Umbilical cord (tissue), 2 donors: ENCODE results near the gene RYR1. TPM values are rescaled to one million over a fixed set of nuclear protein-coding genes. Genes with fewer than 3 reads are reported as not detected.
"Not testable (repeated sequence)": the region's sequence is repeated elsewhere in the genome, so short reads cannot be mapped to it uniquely, and the experiment has no call there.

ENCODE experiments used
- DNase-seq: peaks from one replicate; pipeline ENCODE4 v3.0.0-alpha.2; 2015; ENCODE audit warnings: low spot score
- total RNA-seq: library from RNA; depleted of rRNA; stranded (reverse); fragments of >200 nt; gene quantifications from one replicate; pipeline ENCODE4 v1.2.3, GENCODE V29; 2014; ENCODE audit warnings: low replicate concordance; ENCODE audit not compliant: insufficient read depth

The RYR1 gene
- total RNA-seq, 1 donor from 2014 or later: 1.4 TPM

DNA sequence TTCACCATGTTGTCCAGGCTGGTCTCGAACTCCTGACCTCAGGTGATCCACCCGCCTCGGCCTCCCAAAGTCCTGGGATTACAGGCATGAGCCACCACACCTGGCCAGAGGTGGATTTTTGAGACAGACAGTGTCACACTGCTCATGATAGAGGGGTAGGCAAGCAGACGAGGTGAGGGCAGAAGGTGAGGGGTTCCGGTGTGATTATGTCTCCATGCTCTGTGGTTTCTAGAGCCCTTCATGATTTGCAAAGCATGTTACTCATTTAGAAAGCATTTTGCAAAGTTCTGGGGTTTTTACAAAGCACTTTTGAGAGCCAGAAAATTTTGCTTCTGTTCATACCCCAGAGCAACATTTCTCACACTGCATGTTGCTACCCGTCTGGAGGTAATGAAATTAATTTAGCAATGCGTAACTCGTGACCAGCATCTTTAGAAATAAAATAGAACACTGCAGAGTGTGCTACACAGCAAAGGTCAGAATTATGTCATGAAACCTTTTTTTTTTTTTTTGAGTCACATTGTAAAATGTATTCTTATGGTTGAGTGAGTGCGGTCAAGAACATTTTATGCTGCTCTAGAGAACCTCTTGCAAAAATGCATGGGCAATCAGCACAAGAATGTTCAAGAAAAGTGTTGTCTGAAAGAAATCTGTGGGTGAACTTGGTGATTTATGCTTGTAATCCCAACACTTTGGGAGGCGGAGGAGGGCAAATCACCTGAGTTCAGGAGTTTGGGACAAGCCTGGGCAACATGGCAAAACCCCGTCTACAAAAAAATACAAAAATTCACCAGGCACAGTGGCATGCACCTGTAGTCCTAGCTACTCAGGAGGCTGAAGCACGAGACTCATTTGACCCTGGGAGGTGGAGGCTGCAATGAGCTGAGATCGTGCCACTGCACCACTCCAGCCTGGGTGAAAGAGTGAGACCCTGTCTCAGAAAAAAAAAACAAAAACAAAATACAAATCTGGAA is 126.2 kb downstream of the RYR1 start:
- DNase-seq: peak; percentile 50

DNA sequence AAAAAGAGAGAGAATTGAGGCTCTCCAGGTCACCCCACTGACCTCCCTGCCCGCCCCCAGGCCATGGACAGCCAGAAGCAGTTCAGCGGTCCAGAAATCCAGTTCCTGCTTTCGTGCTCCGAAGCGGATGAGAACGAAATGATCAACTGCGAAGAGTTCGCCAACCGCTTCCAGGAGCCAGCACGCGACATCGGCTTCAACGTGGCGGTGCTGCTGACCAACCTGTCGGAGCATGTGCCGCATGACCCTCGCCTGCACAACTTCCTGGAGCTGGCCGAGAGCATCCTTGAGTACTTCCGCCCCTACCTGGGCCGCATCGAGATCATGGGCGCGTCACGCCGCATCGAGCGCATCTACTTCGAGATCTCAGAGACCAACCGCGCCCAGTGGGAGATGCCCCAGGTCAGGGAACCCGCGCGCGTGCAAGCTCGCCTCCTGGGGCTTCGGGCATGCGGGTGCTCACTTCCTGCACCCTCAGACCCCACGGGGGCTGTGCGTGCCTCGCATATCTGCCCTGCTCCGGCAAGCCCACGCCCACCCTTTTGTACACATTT is 127.6 kb downstream of the RYR1 start:
- no peak for DNase-seq

DNA sequence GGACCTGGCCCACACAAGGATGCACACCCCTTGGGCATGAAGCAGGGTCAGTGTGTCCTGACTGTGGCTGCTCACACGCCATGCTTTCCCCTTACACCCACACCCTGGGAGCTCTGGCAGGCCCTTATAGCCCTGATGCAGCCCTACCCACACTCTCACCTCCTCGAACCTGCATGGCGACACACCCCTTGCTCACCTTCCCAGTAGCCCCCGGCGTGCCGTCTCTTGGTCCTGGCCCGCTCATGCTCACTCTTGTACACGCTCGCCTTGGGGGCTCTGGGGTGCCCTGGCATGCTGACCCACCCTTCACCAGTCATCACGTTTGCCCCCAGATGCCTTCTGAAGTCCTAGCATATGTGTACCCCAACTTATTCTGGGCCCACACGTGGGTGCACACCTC is 128.2 kb downstream of the RYR1 start:
- no peak for DNase-seq

DNA sequence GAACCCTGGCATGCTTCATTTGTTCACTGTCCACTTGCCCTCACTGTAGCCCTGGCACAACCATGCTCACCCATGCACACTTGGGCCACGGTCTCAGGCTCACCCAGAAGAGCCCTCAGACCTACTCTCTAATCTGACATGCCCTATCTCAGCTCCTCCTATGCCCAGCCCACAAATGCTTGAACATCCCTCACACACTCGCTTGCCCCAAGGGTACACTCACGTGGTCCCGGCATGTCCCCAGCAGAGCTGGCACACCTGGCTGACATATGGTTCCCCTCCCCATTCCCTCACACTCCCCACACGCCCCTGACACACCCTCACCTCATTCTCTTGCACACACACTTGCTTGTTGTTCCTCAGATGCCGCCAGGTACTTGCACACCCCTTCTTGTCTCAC is 128.6 kb downstream of the RYR1 start:
- no peak for DNase-seq

DNA sequence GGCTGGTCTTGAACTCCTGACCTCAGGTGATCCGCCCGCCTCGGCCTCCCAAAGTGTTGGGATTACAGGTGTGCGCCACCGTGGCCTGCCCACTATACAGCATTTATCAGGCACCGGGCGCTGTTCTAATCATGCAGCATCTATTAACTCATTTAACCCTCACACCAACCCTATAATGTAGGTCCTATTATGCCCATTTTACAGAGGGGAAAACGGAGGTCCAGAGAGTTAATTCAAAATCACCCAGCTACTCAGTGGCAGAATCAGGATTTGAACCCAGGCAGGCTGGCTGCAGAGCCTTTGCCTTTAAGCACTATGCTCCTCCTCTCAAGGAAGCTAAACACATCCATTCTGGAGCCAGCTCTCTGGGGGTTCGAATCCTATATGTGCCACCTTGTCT is 130.0 kb downstream of the RYR1 start:
- DNase-seq: no peak

DNA sequence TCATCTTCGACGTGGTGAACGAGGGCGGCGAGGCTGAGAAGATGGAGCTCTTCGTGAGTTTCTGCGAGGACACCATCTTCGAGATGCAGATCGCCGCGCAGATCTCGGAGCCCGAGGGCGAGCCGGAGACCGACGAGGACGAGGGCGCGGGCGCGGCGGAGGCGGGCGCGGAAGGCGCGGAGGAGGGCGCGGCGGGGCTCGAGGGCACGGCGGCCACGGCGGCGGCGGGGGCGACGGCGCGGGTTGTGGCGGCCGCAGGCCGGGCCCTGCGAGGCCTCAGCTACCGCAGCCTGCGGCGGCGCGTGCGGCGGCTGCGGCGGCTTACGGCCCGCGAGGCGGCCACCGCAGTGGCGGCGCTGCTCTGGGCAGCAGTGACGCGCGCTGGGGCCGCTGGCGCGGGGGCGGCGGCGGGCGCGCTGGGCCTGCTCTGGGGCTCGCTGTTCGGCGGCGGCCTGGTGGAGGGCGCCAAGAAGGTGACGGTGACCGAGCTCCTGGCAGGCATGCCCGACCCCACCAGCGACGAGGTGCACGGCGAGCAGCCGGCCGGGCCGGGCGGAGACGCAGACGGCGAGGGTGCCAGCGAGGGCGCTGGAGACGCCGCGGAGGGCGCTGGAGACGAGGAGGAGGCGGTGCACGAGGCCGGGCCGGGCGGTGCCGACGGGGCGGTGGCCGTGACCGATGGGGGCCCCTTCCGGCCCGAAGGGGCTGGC is 131.6 kb downstream of the RYR1 start:
- no peak for DNase-seq

DNA sequence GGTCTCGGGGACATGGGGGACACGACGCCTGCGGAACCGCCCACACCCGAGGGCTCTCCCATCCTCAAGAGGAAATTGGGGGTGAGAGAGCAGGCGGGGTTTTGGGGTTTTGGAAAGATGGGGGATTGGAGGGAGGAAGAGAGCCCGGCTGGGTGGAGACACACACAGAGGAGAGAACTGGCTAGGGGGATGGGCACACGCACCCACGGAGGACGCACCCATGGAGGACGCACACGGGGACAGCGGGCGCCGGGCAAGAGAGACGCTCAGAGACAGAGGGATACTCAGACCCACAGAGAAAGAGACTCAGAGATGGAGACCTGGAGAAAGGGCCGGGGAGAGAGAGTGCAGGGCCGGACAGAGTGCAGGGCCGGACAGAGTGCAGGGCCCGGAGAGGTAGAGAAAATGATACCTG is 132.2 kb downstream of the RYR1 start:
- DNase-seq: no peak

DNA sequence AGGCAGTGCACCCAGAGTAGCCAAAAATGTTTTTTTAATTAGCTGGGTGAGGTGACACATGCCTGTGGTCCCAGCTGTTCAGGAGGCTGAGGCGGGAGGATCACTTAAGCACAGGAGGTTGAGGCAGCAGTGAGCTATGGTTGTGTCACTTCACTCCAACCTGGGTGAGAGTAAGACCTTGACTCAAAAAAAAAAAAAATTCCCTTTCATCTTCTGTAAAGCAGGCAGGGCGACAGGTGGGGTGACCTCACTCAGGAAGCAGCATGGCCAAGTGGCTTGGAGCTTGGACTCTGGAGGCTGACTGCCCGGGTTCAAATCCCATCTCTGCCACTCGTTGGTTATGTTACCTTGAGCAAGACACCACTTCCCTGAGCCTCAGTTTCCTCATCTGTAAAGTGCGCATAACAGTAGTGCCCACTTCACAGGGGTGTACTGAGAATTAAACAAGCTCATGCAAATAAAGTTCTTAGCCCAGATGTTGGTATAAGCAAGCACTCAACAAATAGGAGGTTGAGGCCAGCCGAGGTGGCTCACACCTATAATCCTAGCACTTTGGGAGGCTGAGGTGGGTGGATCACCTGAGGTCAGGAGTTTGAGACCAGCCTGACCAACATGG is 136.0 kb downstream of the RYR1 start:
- no peak for DNase-seq

DNA sequence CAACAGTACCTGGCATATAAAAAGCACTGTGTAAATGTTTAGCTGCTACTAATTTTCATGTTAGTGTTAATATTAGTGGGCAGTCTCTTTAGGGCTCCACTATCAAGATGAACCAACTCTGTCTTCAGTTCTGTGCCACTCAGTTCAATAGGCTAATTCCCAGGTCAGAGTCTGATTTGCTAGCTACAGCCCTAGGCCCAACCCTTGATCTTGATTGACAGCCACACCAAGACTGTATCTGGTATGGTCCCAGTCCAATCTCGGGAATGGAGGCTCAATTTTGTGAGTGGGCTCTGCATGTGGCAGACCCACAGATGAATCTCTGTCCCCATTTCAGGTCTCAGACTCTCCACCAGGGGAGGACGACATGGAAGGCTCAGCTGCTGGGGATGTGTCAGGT is 138.2 kb downstream of the RYR1 start:
- DNase-seq: no peak

DNA sequence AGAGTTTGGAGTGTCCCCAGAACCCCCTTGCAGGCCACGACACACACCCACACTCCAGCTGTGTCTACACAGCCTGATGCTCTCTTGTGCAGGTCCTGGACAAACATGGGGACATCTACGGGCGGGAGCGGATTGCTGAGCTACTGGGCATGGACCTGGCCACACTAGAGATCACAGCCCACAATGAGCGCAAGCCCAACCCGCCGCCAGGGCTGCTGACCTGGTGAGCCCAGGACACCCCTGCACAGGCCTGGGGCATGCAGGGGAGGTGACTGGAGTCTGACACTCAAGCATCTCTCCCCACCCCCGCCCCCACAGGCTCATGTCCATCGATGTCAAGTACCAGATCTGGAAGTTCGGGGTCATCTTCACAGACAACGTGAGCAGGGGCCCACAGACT is 144.3 kb downstream of the RYR1 start:
- DNase-seq: no peak

DNA sequence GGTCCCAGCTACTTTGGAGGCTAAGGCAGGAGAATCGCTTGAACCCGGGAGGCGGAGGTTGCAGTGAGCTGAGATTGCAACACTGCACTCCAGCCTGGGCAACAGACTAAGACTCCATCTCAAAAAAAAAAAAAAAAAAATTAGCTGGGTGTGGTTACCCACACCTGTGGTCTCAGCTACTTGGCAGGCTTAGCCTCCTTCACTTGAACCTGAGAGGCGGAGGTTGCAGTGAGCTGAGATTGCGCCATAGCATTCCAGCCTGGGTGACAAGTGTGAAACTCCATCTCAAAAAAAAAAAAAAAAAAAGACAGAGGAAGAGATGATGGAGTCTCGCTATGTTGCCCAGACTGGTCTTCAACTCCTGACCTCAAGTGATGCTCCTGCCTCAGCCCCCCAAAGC is 145.8 kb downstream of the RYR1 start:
- DNase-seq: not testable (repeated sequence)

DNA sequence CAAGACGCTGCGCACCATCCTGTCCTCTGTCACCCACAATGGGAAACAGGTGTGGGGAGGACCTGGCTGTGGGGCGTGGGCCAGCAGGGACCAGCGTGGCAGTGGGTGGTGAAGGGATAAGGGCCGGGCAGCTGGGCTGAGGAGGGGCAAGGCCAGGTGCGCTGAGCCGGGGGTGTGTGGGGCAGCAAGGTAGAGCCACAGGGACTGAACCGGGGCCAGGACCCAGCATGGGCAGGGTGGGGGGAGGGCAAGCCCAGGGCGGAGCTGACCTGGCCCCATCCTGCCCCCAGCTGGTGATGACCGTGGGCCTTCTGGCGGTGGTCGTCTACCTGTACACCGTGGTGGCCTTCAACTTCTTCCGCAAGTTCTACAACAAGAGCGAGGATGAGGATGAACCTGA is 146.6 kb downstream of the RYR1 start:
- DNase-seq: no peak

DNA sequence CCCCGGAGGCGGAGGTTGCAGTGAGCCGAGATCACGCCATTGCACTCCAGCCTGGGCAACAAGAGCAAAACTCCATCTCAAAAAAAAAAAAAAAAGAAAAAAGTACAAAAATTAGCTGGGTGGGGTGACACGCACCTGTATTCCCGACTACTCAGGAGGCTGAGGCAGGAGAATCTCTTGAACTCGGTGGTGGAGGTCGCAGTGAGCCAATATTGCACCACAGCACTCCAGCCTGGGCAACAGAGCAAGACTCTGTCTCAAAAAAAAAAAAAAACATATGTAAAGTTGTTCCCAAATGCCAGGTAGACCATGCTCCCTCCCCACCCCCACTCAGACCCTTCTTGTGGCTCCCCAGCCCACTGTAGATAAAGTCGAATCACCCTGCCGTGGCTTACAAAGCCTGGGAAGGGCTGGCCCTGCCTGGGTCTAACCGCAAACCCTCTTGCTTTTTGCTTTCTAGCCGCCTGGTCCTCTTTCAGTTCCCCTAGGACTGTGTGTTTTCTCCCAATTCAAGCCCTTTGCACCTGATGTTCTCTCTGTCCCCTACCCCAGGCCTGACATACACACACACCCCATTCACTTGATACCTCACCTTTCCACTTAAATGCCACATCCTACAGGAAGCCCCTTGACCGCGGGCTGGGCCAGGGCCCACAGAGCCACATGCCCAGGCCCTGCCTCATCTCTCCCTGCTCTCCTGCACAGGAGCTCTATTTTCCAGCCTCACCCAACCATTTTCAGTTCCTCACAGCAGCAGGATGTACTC is 149.9 kb downstream of the RYR1 start:
- no peak for DNase-seq

DNA sequence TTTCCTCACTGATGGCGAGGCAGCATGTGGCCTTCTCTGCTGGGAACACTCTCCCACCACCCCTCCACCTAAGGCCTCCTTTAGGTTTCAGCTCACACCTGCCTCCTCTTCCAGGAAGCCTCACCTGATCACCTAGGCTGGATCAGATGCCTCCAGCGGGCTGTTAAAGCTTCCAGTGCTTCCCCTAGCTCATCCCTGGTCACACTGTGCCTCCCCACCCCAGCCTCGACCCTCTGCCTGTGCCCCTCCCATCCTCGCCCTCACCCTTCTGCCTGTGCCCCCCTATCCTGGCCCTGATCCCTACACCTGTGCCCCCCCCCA is 150.5 kb downstream of the RYR1 start:
- DNase-seq: no peak

DNA sequence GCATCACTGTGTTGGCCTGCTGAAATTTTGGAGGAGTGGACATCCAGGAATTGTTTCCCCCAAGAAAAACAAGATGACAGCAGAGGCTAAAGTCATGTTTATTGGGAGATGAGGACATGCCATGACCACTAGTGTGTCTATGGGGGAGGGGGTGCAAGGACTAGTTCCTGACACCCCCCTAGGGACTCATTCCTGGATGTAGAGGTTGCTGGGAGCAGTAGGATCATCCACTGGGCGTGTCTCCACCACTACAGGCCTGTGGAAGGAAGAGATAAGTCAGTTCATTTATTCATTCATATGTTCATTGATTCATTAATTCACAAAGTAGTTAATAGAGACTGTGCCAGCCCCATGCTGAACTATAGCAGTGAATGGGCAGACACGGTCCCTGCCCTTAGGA is 154.1 kb downstream of the RYR1 start:
- DNase-seq: no peak

DNA sequence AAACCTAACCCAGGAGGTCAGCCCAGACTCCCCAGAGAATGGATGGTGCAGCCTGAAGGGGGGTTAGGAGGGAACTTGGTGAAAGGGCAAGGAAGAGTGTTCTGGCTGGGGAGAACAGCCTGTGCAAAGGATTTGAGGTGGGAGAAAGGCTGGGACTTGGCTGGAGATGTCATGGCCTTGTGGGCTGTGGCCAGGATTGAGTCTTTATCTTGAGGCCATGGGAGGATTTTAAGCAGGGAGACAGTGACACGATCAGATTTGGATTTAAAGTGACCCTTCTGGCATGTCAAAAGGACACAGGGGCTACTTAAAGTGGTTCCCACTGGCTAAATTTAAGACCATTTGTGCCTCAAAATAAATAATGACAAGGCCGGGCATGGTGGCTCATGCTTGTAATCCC is 154.6 kb downstream of the RYR1 start:
- DNase-seq: no peak

DNA sequence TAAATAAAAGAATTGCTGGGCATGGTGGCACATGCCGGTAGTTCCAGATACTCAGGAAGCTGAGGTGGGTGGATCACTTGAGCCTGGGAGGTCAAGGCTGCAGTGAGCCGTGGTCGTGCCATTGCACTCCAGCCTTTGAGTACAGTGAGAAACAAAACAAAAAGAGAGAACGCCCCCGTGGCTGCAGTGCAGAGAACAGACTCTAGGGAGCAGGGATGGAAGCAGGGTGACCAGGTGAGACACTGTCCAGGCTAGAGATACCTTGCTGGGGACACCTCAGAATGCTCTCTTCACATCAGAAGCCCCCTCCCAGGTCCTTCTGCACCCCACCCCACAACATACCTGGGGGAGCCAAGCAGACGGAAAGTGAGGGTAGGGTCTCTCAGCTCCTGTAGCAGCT is 159.4 kb downstream of the RYR1 start:
- DNase-seq: no peak

DNA sequence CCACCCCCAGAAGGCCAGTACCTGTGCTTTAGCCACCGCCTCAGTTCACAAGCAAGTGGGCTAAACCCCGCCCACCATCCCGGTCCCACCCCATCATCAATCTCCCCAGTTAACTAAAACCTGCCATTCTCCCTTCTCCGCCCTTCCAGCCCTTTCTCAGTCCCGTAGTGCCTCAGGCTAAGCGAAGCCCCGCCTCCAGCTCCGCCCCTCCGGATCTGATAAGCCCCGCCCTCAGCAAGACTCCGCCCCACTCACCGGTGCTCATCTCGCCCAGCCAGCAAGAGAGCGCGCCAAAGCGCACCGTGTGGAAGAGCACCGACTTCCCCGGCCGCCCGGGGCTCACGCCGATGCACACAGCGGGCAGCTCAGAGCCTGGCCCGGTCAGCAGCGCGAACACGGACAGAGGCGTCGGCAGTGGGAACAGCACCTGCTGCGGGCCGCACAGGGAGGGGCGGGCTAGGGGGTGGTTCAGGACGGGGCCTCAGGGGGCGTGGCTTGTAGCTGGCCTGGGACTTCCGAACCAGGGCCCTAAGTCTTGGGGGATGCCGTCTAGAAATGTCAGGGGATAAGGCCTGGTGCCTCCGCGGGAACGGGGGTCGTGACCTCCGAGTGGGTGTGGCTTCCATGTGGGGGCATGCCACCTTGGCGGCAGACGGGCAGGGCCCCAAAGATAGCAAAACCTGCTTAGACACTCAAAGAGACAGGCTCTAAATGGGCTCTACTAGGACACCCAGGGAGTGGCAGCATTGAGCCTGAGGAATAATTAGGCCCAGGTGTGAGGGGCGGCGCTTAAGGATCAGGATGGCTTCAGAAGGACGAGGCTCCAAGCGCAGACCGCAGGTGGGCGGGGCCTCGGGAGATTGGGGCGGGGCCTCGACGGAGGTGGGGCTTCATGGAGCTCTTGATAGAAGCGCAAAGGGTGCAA is 162.8 kb downstream of the RYR1 start:
- DNase-seq: peak; percentile 5

DNA sequence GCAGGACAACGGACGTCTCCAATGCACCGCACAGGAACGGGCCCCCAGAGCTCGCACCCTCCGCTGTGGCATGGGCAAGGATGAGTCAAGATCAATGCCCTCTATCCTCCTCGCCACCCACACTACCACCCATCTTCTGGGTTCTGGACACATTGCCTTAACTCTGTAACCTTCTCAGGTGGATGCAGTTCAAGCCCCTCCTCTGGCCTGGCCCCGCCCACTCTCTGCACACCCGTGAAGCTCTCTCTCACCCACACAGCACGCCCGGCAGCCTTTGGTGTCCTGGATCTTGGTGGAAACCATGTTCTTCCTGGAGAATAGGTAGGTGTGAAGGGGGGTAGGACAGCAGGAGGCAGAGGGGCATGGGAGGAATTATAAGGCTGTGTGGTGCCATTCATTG is 163.6 kb downstream of the RYR1 start:
- no peak for DNase-seq

DNA sequence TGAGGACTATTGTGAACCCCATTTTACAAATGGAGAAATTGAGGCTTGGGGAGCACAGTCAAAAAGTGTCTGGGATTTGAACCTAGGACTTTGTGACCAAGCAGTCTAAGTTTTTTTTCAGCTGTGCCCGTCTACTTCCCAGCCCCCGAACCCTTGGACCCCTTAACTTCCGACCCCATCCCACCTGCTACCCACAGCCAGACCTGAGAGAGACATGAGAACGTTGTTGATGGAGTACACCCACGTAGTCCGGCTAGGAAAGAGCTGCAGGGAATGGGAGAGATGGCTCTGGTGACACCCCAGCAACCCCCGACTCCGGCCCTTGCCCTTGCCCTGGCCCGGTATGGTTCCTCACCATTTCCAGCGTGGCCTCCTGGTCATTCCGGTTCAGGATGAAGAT is 166.2 kb downstream of the RYR1 start:
- DNase-seq: no peak

DNA sequence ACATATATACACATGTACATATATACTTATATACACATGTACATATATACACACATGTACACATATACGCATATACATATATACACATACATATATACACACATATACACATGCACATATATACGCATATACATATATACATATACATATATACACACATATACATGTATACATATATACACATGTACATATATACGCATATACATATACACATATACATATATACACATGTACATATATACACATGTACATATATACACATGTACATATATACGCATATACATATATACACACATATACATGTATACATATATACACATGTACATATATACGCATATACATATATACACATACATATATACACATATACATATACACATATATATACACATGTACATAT is 169.4 kb downstream of the RYR1 start:
- not testable (repeated sequence) for DNase-seq
